K562 (cell line): Measurements from ENCODE around the gene CD46. TPM values are rescaled to one million over a fixed set of nuclear protein-coding genes. Genes with fewer than 3 reads are reported as not detected.

ENCODE experiments used
- ASH1L ChIP-seq: fragments of 450-650 bp; IDR thresholded peaks from 2 replicates; pipeline ENCODE4 v1.6.1; 2018; ENCODE audit warnings: borderline replicate concordance, mild to moderate bottlenecking, low read depth; ENCODE audit not compliant: partially characterized antibody
- ATF7 ChIP-seq: fragments of 450-650 bp; IDR thresholded peaks from 2 replicates; pipeline ENCODE4 v1.7.1; 2014; ENCODE audit warnings: mild to moderate bottlenecking, moderate library complexity
- BRD4 ChIP-seq: fragments of 200-600 bp; sonication (generic); IDR thresholded peaks from 2 replicates; pipeline ENCODE4 v1.6.1; 2017; ENCODE audit warnings: inconsistent platforms
- CREB3 ChIP-seq: fragments of 450-650 bp; conservative IDR thresholded peaks from 2 replicates; pipeline ENCODE4 v1.6.1; 2016; ENCODE audit warnings: missing genetic modification characterization, low read depth, mild to moderate bottlenecking, missing compliant biosample characterization, moderate library complexity
- CXXC5 ChIP-seq: fragments of 250-450 bp; sonication (Bioruptor Pico); IDR thresholded peaks from 2 replicates; pipeline ENCODE4 v1.8.0; 2022; ENCODE audit warnings: inconsistent platforms, mild to moderate bottlenecking, moderate library complexity
- EZH2 ChIP-seq: IDR thresholded peaks from 2 replicates; pipeline ENCODE4 v1.6.1; 2012; ENCODE audit warnings: low read depth, mild to moderate bottlenecking, inconsistent platforms, low read length, borderline replicate concordance
- FOSL1 ChIP-seq: fragments of 200-800 bp; sonication (Bioruptor generic); conservative IDR thresholded peaks from 2 replicates; pipeline ENCODE4 v1.6.1; 2016; ENCODE audit warnings: missing genetic modification characterization, missing compliant biosample characterization
- JUND ChIP-seq, 2 experiments: IDR thresholded peaks; 2 replicates in 1 of 2; 3 replicates in 1 of 2; pipeline ENCODE4 v1.6.1; 2011; ENCODE audit warnings: borderline replicate concordance in 2 of 2, low read depth in 2 of 2, low read length in 2 of 2, improper control_type of control experiment in 1 of 2, missing biosample characterization in 1 of 2, missing genetic modification characterization in 1 of 2, missing genetic modification reagents in 1 of 2
- MLLT1 ChIP-seq, 2 experiments: fragments of 450-650 bp; IDR thresholded peaks; 2 replicates each; pipeline ENCODE4 v1.6.1; 2016
- PHTF2 ChIP-seq: fragments of 250-450 bp; sonication (Bioruptor Pico); IDR thresholded peaks from 2 replicates; pipeline ENCODE4 v1.5.0; 2021; ENCODE audit warnings: mild to moderate bottlenecking
- POLR2AphosphoS2 ChIP-seq: IDR thresholded peaks from 2 replicates; pipeline ENCODE4 v1.6.1; 2012; ENCODE audit warnings: low read length, improper control_type of control experiment
- RB1 ChIP-seq: fragments of 450-650 bp; IDR thresholded peaks from 2 replicates; pipeline ENCODE4 v1.6.1; 2017; ENCODE audit warnings: low read depth, mild to moderate bottlenecking
- SMARCC2 ChIP-seq: fragments of 450-650 bp; IDR thresholded peaks from 2 replicates; pipeline ENCODE4 v1.6.1; 2017; ENCODE audit warnings: antibody characterized with exemption, moderate library complexity, mild to moderate bottlenecking, low read depth
- SUPT5H ChIP-seq: fragments of 450-650 bp; IDR thresholded peaks from 2 replicates; pipeline ENCODE4 v1.6.1; 2016
- TBL1XR1 ChIP-seq, 2 experiments: IDR thresholded peaks; 2 replicates each; pipeline ENCODE4 v1.6.1; 2012; ENCODE audit warnings: improper control_type of control experiment in 2 of 2, low read length in 2 of 2, mild to moderate bottlenecking in 1 of 2
- TEAD4 ChIP-seq, 2 experiments: sonication (generic) in 1 of 2; formaldehyde crosslinking in 1 of 2; IDR thresholded peaks; 2 replicates each; pipeline versions ENCODE4 v1.6.1 to v1.8.0; 2012 to 2022; ENCODE audit warnings: borderline replicate concordance in 1 of 2, inconsistent platforms in 1 of 2, low read length in 1 of 2, mild to moderate bottlenecking in 1 of 2, missing genetic modification reagents in 1 of 2
- ZBTB2 ChIP-seq: fragments of 450-650 bp; IDR thresholded peaks from 2 replicates; pipeline ENCODE4 v1.6.1; 2016; ENCODE audit warnings: antibody characterized with exemption
- ZFP36 ChIP-seq: fragments of 150-350 bp; IDR thresholded peaks from 2 replicates; pipeline ENCODE4 v1.6.1; 2018; ENCODE audit warnings: low read length, low read depth; ENCODE audit not compliant: partially characterized antibody
- ZKSCAN3 ChIP-seq: fragments of 250-450 bp; sonication (Bioruptor Pico); IDR thresholded peaks from 2 replicates; pipeline ENCODE4 v1.4.0; 2020
- ZNF12 ChIP-seq: sonication (generic); formaldehyde crosslinking; IDR thresholded peaks from 2 replicates; pipeline ENCODE4 v1.4.0; 2020; ENCODE audit warnings: mild to moderate bottlenecking, missing genetic modification reagents
- ZNF165 ChIP-seq: fragments of 250-450 bp; sonication (Bioruptor Pico); IDR thresholded peaks from 2 replicates; pipeline ENCODE4 v1.4.0; 2020; ENCODE audit warnings: borderline replicate concordance
- ZNF197 ChIP-seq: fragments of 200-800 bp; sonication (Bioruptor generic); IDR thresholded peaks from 2 replicates; pipeline ENCODE4 v1.6.1; 2016; ENCODE audit warnings: low read depth, missing genetic modification characterization, missing compliant biosample characterization
- ZNF584 ChIP-seq: fragments of 200-800 bp; sonication (Bioruptor generic); IDR thresholded peaks from 2 replicates; pipeline ENCODE4 v1.6.1; 2016; ENCODE audit warnings: low read depth, mild to moderate bottlenecking, missing genetic modification characterization, missing compliant biosample characterization
- ZNF79 ChIP-seq: fragments of 250-450 bp; sonication (Bioruptor Pico); IDR thresholded peaks from 2 replicates; pipeline ENCODE4 v1.4.0; 2020; ENCODE audit warnings: low read depth, mild to moderate bottlenecking, moderate library complexity
- polyA plus RNA-seq, 8 experiments: library from polyadenylated mRNA; depleted of rRNA in 4 of 8; stranded (reverse) in 5 of 8; unstranded in 3 of 8; fragments of >200 nt; fragmentation: Nextera tagmentation in 2 of 8; fragmentation: Illumina TruSeq in 1 of 8; extraction: Ambion mirVana in 2 of 8; extraction: Trizol in 1 of 8; gene quantifications; 2 replicates each; pipeline versions ENCODE4 v1.2.1 to v1.2.3, GENCODE V29; 2011 to 2014; ENCODE audit warnings: inconsistent platforms in 1 of 8, missing spikeins in 1 of 8
- total RNA-seq, 7 experiments: library from RNA; depleted of rRNA in 6 of 7; stranded (reverse); fragments of >200 nt in 6 of 7; fragmentation: Illumina TruSeq in 2 of 7; extraction: Trizol in 2 of 7; gene quantifications; 2 replicates each; pipeline versions ENCODE4 v1.2.1 to v1.2.3, GENCODE V29; 2011 to 2021; ENCODE audit warnings: low replicate concordance in 1 of 7
- TF ChIP-seq, protein P1 (sequence below): fragments of 200-800 bp; sonication (Bioruptor generic); IDR thresholded peaks from 2 replicates; pipeline ENCODE4 v1.6.1; 2017; ENCODE audit warnings: missing genetic modification characterization, missing compliant biosample characterization

The CD46 gene
- total and polyA plus RNA-seq, 9 of the 15 experiments (the other 6 are each of a cell fraction or from before 2014, with no cell fraction given) = 87.9 to 374 (median 156) TPM

GRCh38 chr1:207779008-207779407 is 27.2 kb downstream of the CD46 start (continued):
- TF ChIP-seq ZNF79 (CRISPR knock-in tag) (no peak), SUPT5H (no peak), POLR2AphosphoS2 (no peak), ASH1L (no peak), ZBTB2 (no peak), JUND (IDR thresholded peaks at IDR 0.05; ENCODE audit: borderline replicate concordance, low read depth, low read length) (peak; percentile 48; the same call in 1 of the 2 replicates), JUND (tag; IDR thresholded peaks at IDR 0.05; ENCODE audit: borderline replicate concordance, low read depth, low read length) (no peak; the same call in 2 of the 3 replicates), ZKSCAN3 (CRISPR knock-in tag) (no peak), BRD4 (no peak), ATF7 (no peak), CXXC5 (CRISPR knock-in tag) (no peak), TBL1XR1 (IDR thresholded peaks at IDR 0.05; ENCODE audit: low read length in 2 of 2) (peak in 1 of 2 experiments; percentile 89; a peak in 2 of 4 replicates), RB1 (no peak), SMARCC2 (peak; percentile 79), PHTF2 (CRISPR knock-in tag) (no peak), ZNF165 (no peak), MLLT1 (IDR thresholded peaks at IDR 0.05) (0 out of 4 replicates have a peak, but pooled peaks of 1 of the 2 experiments have one; percentile 24), FOSL1 (tag) (peak; percentile 39), ZNF584 (CRISPR knock-in tag) (0 out of 2 replicates have a peak, but pooled peaks have one; percentile 28), CREB3 (tag) (no peak), ZNF12 (CRISPR knock-in tag) (no peak), ZFP36 (no peak), TEAD4 (IDR thresholded peaks at IDR 0.05; ENCODE audit: low read length) (peak; percentile 82), TEAD4 (CRISPR knock-in tag; IDR thresholded peaks at IDR 0.05; ENCODE audit: borderline replicate concordance) (no peak), ZNF197 (CRISPR knock-in tag) (no peak), EZH2 (no peak)
- TF ChIP-seq, protein P1, sequence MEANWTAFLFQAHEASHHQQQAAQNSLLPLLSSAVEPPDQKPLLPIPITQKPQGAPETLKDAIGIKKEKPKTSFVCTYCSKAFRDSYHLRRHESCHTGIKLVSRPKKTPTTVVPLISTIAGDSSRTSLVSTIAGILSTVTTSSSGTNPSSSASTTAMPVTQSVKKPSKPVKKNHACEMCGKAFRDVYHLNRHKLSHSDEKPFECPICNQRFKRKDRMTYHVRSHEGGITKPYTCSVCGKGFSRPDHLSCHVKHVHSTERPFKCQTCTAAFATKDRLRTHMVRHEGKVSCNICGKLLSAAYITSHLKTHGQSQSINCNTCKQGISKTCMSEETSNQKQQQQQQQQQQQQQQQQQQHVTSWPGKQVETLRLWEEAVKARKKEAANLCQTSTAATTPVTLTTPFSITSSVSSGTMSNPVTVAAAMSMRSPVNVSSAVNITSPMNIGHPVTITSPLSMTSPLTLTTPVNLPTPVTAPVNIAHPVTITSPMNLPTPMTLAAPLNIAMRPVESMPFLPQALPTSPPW = 0 out of 2 replicates have a peak, but pooled peaks have one; percentile 19
